ENCODE data around the gene TMUB2.

The TMUB2 gene

DNA sequence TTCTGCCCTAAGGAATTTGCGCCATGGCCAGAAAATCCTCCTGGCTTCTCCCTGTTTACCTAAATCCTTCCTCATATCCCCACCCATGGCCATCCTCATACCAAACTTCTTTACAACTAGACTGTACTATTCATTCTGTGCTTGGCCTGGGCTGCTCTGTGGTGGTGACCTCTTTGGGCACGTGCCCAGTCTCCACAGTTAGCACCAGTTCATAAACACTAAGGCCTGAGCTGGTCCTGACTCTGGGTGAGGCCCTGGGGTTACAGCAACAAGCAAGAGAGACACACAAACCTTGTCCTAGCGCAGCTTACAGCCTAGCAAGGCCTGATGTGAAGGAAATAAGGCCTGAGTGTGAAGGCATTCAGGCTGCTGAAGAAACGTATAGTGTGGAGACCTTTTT, 16.0 kb downstream of the TMUB2 start:
- no peak for DNase-seq (ENCODE audit: low read depth in 4 of 4, low spot score in 1 of 4)

DNA sequence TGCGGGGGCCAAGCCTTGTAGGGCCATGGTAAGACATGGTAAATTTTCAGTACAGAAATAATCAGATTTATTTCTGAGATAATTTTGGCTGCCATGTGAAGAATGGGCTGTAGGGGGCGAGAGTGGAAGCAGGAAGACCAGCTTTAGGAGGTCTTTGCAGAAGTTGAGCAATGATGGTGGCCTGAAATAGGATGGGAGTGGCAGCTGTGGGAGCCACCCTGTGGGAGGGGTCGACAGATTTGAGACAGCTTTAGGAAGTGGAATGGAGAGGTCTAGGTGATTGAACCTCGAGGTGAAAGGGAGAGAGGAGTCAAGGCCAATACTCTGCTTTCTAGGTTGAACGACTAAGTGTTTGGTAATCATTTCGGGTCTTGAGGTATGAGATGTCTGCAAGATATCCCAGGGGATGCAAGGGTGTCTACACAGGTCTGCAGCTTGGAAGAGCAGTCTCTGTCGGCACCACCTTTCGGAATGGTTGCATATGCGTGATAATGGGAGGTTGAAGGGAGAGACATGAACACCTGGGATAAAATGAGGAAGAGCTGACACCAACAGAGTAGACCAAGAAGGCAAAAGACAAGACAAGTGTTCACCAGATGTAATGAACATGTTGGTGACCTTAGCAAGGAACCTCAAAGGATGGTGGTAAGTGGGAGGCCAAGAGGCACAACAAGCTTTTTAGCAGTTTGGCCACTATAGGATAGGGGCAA, 17.1 kb downstream of the TMUB2 start:
- peak in 1 of 4 experiments; percentile 49 for DNase-seq (ENCODE audit: low read depth in 4 of 4, low spot score in 1 of 4)

DNA sequence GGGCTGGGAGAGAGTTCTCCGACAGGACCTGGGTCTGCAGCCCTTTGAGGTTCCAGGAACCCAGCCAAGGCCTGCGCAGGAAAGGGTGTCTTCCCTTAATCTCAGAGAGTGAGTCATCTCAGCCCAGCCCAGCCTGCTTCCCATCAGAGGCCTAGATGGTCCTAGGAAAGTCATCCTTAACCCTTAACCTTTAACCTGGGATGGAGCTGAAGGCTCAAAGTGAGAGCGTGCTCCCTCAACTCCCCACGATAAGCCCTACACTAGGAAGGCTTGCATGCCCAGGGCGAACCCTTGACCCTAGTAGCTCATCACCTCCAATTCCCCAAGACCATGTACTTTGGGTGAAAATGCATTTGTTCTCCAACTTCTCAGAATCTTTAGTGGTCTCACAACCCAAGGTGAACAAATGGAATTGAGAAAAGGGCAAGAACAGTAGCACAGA, 17.7 kb downstream of the TMUB2 start:
- no peak for DNase-seq (ENCODE audit: low read depth in 4 of 4, low spot score in 1 of 4)

DNA sequence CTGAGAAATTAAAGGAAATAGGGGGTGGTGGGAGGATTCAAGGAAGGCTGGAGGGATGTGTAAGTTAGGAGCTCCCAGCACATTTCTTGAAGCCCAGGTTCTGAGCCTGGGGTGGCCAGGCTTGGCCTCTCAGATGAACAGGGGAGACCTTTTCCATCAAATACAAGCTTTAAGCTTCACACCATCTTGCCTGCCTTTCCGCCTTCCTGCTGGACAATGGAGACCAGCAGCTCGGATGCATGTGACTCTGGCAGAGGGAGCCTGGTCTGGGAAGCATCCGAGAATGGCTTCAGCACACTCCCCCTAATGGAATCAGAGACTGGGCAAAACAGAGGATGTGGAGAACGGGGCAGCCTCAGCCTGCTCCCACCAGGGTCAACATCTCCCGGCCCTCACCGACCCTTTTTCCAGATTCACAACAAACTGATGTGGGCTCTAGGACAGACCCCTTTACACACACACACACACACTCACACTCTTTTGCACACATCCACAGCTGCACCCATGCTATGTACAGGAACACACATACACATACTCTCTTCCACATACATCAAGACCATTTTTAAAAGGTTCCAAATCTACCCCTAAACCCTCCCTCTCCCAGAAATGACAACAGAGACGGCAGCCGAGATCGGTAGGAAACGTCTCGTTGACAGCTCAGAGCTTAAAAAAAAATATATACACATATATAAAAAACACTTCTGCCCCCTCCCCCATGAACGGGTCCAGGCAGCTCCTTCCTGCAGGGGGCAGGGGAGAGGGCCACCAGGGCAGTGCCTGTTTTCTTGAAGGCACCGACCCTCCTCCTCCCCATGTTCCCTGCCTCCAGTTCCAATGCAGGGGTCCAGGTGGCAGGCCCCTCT, 19.4 kb downstream of the TMUB2 start:
- DNase-seq (ENCODE audit: low read depth in 4 of 4, low spot score in 1 of 4) = no peak

DNA sequence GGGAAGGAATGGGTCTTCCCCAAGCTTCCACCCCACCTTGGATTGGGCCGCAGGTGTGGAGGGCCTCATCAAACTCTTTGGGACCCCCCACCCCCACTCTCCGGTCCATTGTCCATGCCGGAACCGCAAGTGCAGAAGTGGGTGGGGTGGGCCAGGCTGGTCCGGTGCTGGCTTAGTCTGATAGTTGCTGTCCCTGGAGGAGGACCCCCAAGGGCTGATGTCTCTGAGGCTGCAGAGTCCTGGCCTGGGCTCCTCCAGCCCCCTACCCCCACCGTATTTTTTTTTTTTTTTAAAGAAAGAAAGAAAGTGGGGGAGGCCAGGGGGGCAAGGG, 20.0 kb downstream of the TMUB2 start:
- DNase-seq (ENCODE audit: low read depth in 4 of 4, low spot score in 1 of 4) = no peak

DNA sequence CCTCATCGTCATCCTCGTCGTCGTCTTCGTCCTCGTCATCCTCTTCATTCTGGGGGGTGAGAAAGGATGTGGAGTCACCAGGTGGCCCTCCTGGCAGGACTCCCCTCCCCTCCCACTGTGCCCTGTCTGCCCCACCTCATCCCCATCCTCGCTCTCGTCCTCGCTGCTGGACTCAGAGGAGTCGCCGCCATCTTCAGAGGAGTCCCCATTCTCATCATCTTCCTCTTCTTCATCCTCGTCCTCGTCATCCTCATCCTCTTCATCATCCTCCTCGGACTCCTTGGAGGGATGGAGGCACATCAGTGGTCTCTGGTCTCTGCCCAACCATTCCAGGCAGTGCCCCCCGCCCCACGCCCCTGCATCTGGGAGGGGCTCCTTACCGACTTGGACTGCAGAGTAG, 20.5 kb downstream of the TMUB2 start:
- DNase-seq (ENCODE audit: low read depth in 4 of 4, low spot score in 1 of 4) = no peak

DNA sequence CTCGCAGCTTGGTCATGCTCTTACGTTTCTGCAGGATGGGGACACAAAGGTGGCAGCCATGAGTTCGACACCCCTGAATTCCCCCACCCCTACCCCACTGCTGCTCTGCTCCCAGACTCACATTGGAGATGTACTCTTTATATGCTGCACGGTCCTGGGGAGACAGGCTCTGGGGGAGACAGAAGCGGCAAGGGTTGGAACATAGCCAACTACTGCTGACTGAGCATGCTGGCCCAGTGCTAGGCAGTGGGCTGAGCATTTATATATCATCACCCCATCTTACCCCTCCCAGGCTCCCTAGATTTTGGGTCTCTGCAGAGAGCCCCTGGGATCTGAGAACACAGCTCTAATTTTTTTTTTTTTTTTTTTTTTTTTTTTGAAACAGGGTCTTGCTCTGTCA, 21.0 kb downstream of the TMUB2 start:
- no peak for DNase-seq (ENCODE audit: low read depth in 4 of 4, low spot score in 1 of 4)

DNA sequence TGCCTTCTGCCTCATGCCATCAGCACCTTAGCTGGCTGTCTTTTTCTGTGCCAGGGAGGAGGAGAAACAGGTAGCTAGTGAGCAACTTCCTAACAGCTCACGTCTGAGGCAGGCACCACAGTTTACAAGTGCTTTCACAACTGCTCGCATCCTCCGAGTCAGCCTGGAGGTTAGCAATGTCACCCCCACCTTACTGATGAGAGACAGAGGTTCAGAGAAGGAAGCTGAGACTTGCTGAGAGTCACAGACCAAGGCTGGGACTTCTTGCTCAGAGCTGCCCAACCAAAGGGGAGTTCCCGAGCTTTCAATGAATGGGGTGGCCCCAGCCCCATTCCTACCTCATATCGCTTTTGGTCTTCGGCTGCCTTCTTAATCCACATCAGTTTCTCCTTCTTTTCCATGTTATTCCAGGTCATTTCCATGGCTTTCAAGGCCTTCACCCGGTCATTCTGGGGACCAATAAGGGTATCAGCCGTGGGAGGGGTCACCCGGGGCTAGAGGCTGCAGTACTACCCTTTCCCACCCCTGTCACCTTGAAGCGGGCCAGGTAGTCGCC, 23.1 kb downstream of the TMUB2 start:
- DNase-seq (ENCODE audit: low read depth in 4 of 4, low spot score in 1 of 4) = peak in 1 of 4 experiments; percentile 55

DNA sequence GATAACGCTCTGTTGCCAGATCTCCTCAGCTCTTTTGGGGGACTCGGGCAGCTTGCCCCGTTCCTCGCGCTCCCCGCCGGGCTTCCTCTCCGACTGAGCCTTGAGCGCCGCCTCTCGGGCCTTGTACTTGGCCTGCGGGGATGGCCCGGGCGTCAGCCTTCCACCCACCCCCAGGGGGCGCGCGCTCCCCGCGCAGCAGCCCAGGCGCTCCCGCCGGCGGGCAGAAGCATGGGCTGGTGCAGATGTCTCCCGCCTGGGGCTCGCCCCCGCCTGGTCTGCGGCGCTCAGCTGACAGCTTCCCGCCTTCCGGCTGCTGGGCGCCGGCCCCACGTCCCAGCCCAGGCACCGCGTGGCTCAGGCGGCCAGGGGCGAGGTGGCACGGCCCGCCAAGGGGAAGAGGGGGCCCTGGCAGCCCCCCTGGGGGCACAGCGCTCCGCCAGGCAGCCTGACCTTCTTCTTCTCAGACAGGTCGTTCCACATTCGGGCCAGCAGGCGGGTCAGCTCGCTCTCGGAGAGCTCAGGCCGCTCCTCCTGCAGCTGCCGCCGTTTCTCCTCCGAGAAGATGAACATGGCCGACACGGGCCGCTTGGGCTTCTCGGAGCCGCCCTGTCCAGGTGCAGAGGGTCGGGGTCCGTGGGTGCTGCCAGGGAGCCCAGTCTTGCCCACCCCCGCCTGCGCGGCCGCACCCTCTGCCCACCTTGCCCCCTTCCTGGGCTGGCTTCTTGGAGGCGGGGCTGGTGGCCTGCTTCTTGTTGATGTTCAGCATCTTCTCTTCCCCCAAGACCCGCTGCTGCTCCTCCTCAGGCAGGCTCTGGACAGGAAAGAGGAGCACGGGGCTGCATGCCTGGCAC, 23.8 kb downstream of the TMUB2 start:
- DNase-seq (ENCODE audit: low read depth in 4 of 4, low spot score in 1 of 4) = peak in 2 of 4 experiments; percentile 71 to 88

DNA sequence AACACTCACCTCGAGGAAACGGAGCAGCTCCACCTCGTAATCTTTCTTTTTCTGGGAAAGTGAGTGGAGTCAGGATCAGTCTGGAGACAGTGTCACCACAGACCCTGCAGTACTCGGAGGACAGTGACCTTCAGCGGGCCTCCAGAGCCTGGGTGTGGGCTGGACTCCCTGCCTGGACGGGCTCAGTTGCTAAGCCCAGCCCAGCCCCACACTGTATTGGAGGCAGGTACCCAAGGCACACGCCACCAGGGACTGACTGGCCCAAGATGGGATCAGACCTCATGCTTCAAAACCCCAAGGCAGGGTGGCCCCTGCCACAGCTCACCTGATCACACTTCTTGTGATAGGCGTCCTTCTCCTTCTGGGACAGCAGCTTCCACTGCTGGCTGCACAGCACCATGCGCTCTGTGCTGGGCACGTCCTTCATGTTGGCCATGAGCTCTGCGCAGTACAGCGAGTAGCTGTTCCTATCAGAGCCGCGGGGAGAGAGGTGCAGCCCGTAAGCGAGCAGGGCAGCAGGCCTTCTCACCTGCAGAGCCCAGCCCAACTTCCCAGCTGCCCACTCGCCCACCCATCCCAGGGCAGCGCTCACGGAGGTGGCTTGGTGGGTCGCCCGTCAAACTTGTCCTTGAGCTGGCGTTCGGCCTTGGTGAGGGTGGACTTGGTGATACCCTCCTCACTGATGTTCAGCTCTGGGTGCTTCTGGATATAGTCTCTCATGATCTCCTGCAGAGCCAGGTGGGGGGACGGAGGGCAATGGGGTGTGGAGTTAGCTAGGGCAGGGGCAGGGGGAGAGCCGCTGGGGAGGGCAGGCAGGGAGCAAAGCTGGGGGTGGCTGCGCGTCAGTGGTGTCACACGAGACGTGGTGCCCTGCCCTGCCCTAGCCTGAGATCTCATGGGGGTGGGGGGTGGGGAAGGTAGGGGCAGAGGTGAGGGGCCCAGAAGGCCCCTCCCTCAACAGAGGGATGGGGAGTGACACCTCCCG, 24.8 kb downstream of the TMUB2 start:
- DNase-seq (ENCODE audit: low read depth in 4 of 4, low spot score in 1 of 4) = no peak

DNA sequence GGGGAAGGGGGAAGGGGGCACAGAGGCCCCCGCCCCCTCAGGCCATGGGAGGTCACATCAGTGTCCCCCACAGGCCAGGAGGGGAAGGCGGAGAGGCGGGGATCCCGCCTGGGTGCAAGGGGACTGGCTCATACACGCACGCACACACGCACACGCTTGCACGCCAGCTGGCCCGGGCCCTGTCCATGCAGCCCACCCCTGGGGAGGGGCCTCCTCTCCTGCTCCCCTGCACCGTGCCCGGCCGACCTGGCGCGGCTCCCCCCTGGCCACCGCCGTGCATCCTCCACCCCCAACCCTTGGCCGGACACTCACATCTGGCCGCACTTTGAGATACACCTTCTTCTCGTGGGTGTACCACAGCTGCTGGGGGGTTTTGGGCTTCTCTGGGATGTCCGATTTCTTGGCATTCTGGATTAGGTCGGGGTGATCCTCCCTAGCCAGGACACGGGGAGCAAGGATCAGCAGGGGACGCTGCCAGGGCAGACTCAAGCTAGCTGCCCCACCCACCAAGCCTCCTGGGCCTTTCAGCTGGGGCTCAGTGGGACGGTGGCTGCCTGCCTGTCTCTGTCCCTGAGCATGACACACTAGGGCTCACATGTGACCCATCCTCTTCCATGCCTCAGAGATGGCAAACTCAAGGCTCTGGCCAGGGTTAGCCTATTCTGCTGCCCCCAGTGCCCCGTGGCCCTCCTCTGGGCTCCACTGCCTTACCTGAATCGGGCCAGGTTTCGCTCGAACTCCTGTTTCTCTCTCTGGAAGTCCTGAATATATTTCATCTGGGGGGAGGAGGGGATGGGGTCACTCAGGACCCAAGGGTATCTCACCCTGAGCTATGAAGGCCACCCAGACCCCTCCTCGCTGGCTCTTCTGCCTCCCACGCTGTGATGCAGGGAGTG, 26.0 kb downstream of the TMUB2 start:
- no peak for DNase-seq (ENCODE audit: low read depth in 4 of 4, low spot score in 1 of 4)

DNA sequence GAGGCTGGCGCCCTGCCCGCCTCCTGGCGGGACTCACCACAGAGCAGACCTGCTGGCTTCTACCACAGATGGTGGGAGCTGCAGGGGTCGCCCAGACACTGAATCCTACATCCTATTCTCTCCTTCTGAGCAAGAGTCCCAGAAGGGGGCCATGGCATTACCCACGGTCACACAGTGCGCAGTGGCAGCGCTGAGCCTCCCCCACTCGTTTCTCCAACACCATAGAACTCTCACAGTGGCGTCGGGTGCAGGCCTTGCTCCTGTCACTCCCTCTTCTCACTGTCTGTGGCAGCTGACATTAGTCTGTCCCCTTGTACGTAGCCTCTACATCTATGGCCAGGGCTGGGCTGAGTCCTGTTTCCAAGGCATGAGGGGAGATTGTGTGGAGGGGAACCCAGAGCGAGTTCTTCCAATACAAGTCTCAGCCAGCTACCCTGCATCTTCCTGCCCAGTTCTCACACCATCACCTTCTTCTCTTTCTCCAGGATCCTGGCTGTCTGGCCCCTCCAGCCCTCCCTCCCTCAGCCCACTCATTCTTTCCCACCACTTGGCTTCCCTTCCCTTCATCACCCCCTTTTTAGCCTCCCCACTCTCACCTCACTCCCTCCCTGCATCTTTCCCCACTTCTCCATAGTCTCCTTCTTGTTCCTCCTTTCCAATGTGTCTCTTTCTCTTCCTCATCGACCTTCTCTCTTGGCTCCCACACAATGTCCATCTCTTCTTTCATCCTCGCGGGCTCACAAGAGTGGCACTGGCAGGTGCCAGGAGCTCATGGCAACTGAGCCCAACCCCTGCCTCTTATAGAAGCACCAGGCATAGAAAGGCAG, 26.8 kb downstream of the TMUB2 start:
- DNase-seq (ENCODE audit: low read depth in 4 of 4, low spot score in 1 of 4) = no peak

DNA sequence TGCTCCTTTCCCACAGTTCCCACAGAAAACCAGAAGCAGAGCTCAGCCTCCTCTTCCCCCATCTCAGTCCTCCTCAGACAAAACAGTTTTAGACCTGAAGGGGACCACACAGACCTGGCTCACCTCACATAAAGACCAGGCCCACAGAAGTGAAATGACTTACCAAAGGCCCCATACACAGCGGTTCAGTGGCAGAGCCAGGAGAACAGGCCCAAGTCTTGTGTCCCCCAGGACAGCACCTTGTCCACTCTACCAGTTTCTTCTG, 27.4 kb downstream of the TMUB2 start:
- no peak for DNase-seq (ENCODE audit: low read depth in 4 of 4, low spot score in 1 of 4)

DNA sequence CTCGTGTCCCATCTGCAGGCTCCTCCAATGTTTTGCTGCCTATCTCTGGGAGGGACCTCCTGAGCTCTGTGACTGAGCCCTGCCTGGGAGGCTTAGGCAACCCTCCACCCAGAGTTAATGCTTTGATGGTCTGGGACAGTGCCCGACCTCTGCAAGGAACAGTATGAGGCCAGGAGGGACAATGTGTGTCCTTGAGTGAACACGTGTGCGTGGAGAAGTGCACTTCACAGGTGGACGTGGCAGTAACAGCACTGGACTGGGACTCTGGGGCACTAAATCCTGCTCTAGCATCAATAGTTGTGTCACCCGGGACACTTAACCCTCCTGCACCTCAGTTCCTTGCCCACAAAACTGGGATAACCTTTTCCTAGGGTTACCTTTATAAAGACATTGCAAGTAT, 28.1 kb downstream of the TMUB2 start:
- no peak for DNase-seq (ENCODE audit: low read depth in 4 of 4, low spot score in 1 of 4)

DNA sequence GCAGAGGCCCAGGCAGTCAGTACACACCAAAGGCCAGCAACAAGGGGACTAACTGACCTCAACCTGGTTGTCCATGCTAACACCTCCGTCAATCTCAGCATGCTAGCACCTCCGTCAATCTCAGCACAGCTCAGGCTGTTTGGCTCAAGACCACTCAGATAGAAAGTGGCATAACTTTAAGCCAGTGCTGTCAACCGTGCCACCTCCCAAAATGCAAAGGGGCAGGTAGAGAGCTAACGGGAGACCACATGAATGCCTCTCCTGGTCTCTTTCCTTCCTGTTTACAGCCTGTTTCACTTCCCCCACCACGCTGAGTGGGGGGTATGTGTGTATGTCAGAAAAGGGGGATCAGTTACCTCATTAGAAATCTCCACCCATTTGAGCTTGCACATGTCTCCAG, 29.4 kb downstream of the TMUB2 start:
- DNase-seq (ENCODE audit: low read depth in 4 of 4, low spot score in 1 of 4) = no peak

DNA sequence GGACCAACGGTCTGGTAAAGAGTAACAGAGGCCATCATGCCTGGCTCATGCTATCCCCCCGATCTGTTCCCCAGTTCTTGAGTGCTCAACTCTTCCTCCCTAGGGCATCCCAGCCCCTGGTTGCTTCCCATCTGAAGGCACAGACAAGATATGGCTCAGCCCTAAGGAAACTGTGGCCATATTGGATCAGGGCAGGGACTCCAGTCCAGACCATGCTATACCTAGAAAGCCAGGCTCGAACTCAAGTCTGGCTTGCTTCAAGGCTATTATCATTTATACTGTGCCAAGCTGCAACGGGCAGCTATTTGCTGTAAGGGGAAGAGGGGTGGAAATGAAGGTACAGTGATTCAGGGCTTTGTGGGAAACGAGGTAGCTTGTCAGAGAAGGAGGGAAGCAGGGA, 29.9 kb downstream of the TMUB2 start:
- DNase-seq (ENCODE audit: low read depth in 4 of 4, low spot score in 1 of 4) = no peak

DNA sequence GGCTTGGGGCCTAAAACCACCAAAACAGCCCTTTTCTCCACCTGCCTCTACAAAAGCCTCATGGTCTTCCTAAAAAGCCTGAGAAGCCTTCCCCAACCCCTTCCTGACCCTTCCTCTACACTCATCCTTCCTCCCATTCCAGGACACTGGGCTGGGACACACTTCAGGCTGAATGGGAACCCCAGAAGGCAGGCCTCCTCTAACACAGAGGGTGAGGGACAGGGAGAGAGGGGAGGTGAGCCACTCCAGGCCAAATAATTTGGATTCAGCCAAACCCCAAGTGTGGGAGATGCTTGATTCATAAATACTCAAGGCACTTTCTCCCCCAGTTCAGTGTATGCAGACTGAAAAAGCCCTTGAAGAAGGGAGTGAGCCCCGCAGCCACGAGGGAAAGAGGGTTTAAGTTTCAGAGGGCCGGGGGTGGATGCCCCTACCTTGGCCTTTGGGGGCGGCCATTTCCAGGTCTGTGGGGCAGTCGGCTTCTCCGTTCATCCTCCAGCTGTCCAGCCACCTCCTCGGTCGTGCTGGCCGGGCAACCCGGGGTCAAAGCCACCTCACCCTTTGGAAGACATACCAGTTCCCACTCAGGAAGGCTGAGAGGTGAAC, 31.1 kb downstream of the TMUB2 start:
- DNase-seq (ENCODE audit: low read depth in 4 of 4, low spot score in 1 of 4) = no peak
